Brain microvascular endothelial cell (primary cell): ENCODE data around the gene SIMC1.
"Not testable (repeated sequence)": the region's sequence is repeated elsewhere in the genome, so short reads cannot be mapped to it uniquely, and the experiment has no call there.

Experiments used
- DNase-seq: peaks from one replicate; pipeline ENCODE4 v3.0.0-alpha.2; 2020
- H3K27ac ChIP-seq: fragments of 250-450 bp; sonication (Bioruptor Pico); 2 replicates; pipeline ENCODE4 v1.5.1; 2020; ENCODE audit warnings: mild to moderate bottlenecking, moderate library complexity
- H3K27me3 ChIP-seq: fragments of 250-450 bp; sonication (Bioruptor Pico); replicated peaks from 2 replicates; pipeline ENCODE4 v1.5.1; 2020; ENCODE audit warnings: mild to moderate bottlenecking
- H3K36me3 ChIP-seq: fragments of 250-450 bp; sonication (Bioruptor Pico); replicated peaks from 2 replicates; pipeline ENCODE4 v1.5.1; 2020; ENCODE audit warnings: mild to moderate bottlenecking
- H3K4me3 ChIP-seq: 2 replicates; pipeline ENCODE4 v1.5.1; 2011; ENCODE audit warnings: low read depth, mild to moderate bottlenecking, control low read depth, low read length, moderate library complexity
- in situ Hi-C: cut with HindIII; loops from 2 replicates; pipeline ENCODE4 v1.10.0; 2017; ENCODE audit warnings: low sequenced_read_pairs, low pct_ligation_motif_present
- TF ChIP-seq, protein P1 (sequence below): IDR thresholded peaks from 2 replicates; pipeline ENCODE4 v1.5.1; 2011; ENCODE audit warnings: low read depth, mild to moderate bottlenecking, moderate library complexity, low read length, control low read depth, inconsistent platforms; ENCODE audit errors: missing control alignments

The SIMC1 gene

DNA sequence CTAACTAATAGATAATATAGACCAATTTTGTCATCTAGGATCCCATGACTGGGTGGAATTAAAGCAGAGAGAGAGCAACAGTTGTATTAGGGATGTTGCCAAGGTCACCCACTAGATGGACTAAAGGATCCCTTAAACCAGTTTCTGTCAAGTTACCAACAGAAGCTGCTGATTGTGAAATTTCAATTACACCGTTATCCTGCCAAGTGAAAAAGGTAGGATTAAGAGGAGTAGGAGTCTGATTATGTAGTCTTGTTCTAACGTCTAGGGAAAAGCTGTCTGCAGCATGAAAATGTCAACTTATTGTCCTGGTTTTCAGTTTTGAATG lies 15.8 kb downstream of the SIMC1 start:
- H3K27ac ChIP-seq, H3K27me3 ChIP-seq, H3K4me3 ChIP-seq, in situ Hi-C loops, H3K36me3 ChIP-seq, DNase-seq: not testable (repeated sequence)

DNA sequence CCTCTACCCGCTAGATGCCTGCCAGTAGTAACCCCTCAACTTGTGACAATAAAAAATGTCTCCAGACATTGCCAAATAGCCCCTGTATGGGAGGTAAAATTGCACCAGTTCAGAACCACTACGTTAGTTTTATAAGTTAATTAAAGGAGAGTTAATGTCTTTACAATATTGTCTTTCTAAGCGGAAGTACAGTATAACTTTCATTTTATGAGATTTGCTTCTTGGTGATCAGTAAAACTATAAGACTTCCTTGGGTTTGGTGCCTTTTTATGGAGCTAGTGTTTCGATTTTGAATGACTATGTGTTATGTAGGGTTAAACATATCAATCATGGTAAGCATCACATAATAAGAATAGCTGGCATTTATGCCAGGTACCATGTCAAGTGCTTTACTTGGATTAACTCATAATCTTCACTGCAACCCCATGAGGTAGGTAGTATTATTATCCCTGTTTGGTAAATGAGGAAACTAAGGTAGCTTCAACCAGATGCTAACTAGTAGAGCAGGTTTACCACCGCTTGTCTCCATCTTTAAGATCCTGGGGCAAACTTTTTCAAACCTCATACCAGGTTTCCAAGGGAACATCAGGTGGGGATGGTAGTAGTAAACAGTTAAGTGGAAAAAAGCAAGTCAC lies 19.8 kb downstream of the SIMC1 start:
- H3K27ac ChIP-seq, DNase-seq, H3K4me3 ChIP-seq, H3K27me3 ChIP-seq, H3K36me3 ChIP-seq, in situ Hi-C loops: not testable (repeated sequence)

DNA sequence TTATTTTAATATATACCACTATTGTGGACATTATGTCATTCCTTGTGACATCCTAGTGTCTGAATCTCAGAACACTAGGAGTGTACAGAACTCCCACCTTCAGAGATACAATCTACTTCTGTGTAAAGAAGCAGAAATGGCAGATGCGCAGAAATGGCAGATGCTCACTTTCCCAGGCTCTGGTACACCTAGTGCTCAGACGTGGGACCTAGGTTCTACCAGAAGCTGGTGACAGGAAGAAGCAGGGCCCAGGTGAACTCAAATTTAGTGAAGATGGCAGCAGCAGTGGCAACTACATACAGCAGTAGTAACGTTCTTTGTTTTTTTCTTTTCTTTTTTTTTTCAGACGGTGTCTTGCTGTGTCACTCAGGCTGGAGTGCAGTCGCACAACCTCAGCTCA lies 22.5 kb downstream of the SIMC1 start:
- H3K4me3 ChIP-seq, H3K27me3 ChIP-seq, DNase-seq, in situ Hi-C loops, H3K36me3 ChIP-seq, H3K27ac ChIP-seq: not testable (repeated sequence)

DNA sequence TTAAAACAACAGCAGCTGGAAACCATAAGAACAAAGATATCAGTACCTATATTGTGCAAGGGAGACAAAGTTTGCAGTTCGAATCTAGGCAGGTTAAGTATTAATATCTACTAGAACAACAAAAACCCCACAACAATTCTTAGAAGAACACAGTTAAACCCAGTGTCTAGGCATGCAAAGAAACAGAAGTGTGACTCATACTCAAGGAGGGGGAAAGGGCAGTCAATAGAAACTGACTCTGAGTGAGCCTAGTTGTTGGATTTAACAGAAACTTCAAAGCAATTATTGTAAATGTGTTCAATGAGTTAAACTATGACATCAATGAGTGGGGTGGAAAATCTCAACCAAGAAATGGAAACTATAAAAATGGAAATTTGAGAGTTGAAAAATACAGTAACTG lies 28.2 kb downstream of the SIMC1 start:
- in situ Hi-C loops, H3K36me3 ChIP-seq, DNase-seq: not testable (repeated sequence)

DNA sequence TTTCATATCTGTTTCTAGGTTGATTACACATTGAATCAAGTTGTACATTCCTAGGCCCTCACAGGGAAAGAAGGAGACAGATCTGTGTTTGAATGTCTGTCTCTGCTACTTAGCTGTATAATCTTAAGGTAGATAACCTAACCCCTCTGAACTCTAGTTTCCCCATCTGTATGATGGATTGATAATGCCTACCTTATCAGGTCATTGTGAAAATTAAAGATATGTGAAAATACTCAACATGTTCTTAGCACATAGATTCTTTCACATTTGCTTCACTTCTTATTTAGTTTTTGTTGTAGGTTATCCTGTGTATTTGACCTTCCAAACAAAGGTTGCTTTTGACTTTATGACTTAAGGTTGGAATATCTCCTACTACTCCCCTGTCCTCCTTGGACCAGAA lies 50.8 kb downstream of the SIMC1 start:
- H3K36me3 ChIP-seq, H3K27me3 ChIP-seq, DNase-seq, H3K4me3 ChIP-seq, H3K27ac ChIP-seq, in situ Hi-C loops: not testable (repeated sequence)

More for the DNA sequence above, 28.2 kb downstream of the SIMC1 start:
- H3K27me3 ChIP-seq, H3K27ac ChIP-seq, H3K4me3 ChIP-seq: not testable (repeated sequence)

DNA sequence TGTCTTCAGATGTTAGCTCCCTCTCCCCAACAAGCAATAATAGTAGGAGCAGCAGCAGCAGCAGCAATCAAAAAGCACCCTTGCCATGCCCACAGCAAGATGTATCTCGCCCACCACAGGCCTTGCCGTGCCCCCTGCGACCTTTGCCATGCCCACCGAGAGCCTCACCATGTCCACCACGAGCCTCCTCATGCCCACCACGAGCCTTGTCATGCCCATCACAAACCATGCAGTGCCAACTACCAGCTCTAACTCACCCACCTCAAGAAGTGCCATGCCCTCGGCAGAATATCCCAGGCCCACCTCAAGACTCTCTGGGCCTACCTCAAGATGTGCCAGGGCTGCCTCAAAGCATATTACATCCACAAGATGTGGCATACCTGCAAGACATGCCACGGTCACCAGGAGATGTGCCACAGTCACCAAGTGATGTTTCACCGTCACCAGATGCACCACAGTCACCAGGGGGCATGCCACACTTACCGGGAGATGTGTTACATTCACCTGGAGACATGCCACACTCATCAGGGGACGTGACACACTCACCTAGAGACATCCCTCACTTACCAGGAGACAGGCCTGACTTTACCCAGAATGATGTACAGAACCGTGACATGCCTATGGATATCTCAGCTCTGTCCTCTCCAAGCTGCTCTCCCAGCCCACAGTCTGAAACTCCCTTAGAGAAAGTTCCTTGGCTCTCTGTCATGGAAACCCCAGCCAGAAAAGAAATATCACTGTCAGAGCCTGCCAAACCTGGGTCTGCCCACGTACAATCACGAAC lies 52.0 kb downstream of the SIMC1 start:
- H3K27me3 ChIP-seq, in situ Hi-C loops, DNase-seq, H3K36me3 ChIP-seq, H3K4me3 ChIP-seq, H3K27ac ChIP-seq: not testable (repeated sequence)

DNA sequence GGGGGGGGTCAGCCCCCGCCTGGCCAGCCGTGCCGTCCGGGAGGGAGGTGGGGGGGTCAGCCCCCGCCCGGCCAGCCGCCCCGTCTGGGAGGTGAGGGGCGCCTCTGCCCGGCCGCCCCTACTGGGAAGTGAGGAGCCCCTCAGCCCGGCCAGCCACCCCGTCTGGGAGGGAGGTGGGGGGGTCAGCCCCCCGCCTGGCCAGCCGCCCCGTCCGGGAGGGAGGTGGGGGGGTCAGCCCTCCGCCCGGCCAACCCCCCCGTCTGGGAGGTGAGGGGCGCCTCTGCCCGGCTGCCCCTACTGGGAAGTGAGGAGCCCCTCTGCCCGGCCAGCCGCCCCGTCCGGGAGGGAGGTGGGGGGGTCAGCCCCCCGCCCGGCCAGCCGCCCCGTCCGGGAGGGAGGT lies 67.1 kb downstream of the SIMC1 start:
- H3K27me3 ChIP-seq, DNase-seq, H3K4me3 ChIP-seq, H3K36me3 ChIP-seq, H3K27ac ChIP-seq, in situ Hi-C loops: not testable (repeated sequence)

DNA sequence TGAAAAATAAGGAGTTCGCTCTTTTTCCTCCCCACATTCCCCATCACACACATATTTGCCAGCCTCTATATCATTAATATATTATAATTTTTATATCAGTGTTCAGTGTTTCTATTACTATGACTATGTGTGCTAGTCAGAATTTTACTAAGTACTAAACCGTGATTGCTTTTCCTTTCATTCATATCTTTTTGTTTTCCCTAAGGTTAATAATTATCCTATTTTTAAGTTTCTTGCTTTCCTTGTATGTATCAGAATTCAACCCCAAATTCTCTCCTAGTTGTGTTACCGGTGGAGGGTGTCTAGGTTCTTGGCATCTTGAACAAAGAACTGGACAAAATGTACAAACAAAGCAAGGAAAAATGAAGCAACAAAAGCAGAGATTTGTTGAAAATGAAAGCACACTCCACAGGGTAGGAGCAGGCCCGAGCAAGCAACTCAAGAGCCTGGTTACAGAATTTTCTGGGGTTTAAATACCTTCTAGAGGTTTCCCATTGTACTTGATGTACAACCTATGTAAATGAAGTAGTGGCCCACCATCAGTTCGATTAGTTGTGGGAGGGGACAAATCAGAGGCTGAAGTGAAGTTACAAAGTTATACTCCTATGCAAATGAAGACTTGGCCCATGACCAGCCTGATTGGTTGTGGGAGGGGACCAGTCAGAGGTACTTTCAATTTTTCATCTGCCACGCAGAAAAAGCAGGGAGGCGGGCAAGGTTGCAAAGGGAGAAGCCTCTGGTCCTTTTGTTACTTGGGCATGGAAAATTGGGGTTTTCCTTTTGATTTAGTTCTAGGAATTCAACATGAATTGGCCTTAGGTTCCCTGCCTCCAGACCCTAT lies 79.5 kb downstream of the SIMC1 start:
- no peak overlapping the region for H3K27ac ChIP-seq
- DNase-seq = no peak
- no peaks in the 10 kb centered on the region for H3K27me3 ChIP-seq
- H3K4me3 ChIP-seq = no peak overlapping the region
- TF ChIP-seq, protein P1, sequence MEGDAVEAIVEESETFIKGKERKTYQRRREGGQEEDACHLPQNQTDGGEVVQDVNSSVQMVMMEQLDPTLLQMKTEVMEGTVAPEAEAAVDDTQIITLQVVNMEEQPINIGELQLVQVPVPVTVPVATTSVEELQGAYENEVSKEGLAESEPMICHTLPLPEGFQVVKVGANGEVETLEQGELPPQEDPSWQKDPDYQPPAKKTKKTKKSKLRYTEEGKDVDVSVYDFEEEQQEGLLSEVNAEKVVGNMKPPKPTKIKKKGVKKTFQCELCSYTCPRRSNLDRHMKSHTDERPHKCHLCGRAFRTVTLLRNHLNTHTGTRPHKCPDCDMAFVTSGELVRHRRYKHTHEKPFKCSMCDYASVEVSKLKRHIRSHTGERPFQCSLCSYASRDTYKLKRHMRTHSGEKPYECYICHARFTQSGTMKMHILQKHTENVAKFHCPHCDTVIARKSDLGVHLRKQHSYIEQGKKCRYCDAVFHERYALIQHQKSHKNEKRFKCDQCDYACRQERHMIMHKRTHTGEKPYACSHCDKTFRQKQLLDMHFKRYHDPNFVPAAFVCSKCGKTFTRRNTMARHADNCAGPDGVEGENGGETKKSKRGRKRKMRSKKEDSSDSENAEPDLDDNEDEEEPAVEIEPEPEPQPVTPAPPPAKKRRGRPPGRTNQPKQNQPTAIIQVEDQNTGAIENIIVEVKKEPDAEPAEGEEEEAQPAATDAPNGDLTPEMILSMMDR = no peak
- in situ Hi-C loops = no loop called here
- H3K36me3 ChIP-seq = peaks cover 2% of the 10 kb centered on the region

DNA sequence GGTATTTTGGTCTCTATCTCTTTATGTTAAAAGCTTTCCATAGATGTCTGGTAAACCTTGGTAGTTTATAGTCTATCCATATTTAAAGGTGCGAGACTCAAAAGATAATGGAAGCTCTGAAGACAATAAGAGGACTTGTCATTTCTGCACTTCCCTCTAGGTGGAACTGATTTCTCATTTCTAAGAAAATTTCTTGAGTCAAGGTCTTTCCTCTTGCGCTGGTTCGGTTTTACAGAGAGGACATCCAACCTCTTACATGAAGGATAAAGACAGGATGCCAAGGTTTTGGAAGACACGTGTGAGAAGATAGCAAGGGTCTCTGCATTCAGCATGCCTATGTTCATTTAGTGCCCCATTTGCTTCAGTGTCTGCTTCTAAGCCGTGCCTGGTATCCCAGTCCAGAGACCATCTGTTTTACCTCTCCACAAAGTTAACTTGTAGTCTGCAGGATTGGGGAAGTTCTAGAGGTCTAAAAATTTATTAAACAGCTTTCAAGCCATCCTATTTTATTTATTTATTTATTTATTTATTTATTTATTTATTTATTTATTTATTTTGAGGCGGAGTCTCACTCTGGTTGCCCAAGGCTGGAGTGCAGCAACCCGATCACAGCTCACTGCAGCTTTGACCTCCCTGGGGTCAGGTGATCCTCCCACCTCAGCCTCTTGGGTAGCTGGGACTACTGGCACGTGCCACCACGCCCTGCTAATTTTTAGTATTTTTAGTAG lies 81.8 kb downstream of the SIMC1 start:
- Histone ChIP-seq H3K27me3 (no peaks in the 10 kb centered on the region), H3K27ac (no peak overlapping the region), H3K36me3 (peaks cover 2% of the 10 kb centered on the region), H3K4me3 (no peak overlapping the region)
- in situ Hi-C loops = no loop called here
- DNase-seq = no peak
- TF ChIP-seq, protein P1 = peak; percentile 30
